CD14-positive monocyte (primary cell): Measurements from ENCODE around the gene TDRD9. TPM values are rescaled to one million over a fixed set of nuclear protein-coding genes. Genes with fewer than 3 reads are reported as not detected.
"Not testable (repeated sequence)": the region's sequence is repeated elsewhere in the genome, so short reads cannot be mapped to it uniquely, and the experiment has no call there.

Experiments
- DNase-seq, 3 donors: peaks; one replicate each; pipeline ENCODE4 v3.0.0-alpha.2; 2011 to 2022
- H2AFZ ChIP-seq: 2 replicates; pipeline ENCODE4 v1.6.0; 2012; ENCODE audit warnings: mild to moderate bottlenecking, low read depth, low read length, inconsistent platforms; ENCODE audit not compliant: insufficient read depth, poor library complexity, severe bottlenecking
- H3K27ac ChIP-seq, 2 donors: 1 replicate in 1 of 2; 2 replicates in 1 of 2; pipeline ENCODE4 v1.5.1; 2012 to 2013; ENCODE audit warnings: low read length in 2 of 2, control low read depth in 1 of 2, inconsistent platforms in 1 of 2, low read depth in 1 of 2, mild to moderate bottlenecking in 1 of 2
- H3K27me3 ChIP-seq, 2 donors: one replicate each; pipeline versions ENCODE4 v1.6.0 to v1.6.1; 2011 to 2013; ENCODE audit warnings: low read length in 2 of 2; ENCODE audit not compliant: control insufficient read depth in 2 of 2, insufficient read depth in 2 of 2
- H3K36me3 ChIP-seq, 2 donors: replicated peaks in 1 of 2; 1 replicate in 1 of 2; 2 replicates in 1 of 2; pipeline versions ENCODE4 v1.5.1 to v1.6.1; 2012 to 2013; ENCODE audit warnings: low read length in 2 of 2, control low read depth in 1 of 2, inconsistent platforms in 1 of 2, mild to moderate bottlenecking in 1 of 2; ENCODE audit not compliant: insufficient read depth in 2 of 2, control insufficient read depth in 1 of 2
- H3K4me1 ChIP-seq, 2 donors: 1 replicate in 1 of 2; 2 replicates in 1 of 2; pipeline versions ENCODE4 v1.5.1 to v1.6.1; 2012 to 2013; ENCODE audit warnings: low read length in 2 of 2, control low read depth in 1 of 2, inconsistent platforms in 1 of 2, mild to moderate bottlenecking in 1 of 2, moderate library complexity in 1 of 2; ENCODE audit not compliant: insufficient read depth in 2 of 2, control insufficient read depth in 1 of 2
- H3K4me2 ChIP-seq: replicated peaks from 2 replicates; pipeline ENCODE3; 2012; ENCODE audit warnings: low read length, moderate library complexity, mild to moderate bottlenecking; ENCODE audit not compliant: poor library complexity, severe bottlenecking; ENCODE audit errors: extremely low read depth
- H3K4me3 ChIP-seq, 3 experiments: fragments of 200-600 bp in 1 of 3; sonication (generic) in 1 of 3; replicated peaks in 1 of 3; 1 replicate in 2 of 3; 2 replicates in 1 of 3; pipeline ENCODE4 v1.5.1; 2011 to 2013; ENCODE audit warnings: low read length in 3 of 3, mild to moderate bottlenecking in 3 of 3, control low read depth in 2 of 3, low read depth in 2 of 3, inconsistent platforms in 1 of 3, moderate library complexity in 1 of 3
- H3K79me2 ChIP-seq: 2 replicates; pipeline ENCODE4 v1.6.0; 2012; ENCODE audit warnings: mild to moderate bottlenecking, control low read depth, inconsistent platforms, low read length, moderate library complexity; ENCODE audit not compliant: insufficient read depth
- H3K9ac ChIP-seq: 2 replicates; pipeline ENCODE4 v1.6.0; 2017; ENCODE audit warnings: low read length, mild to moderate bottlenecking; ENCODE audit not compliant: insufficient read depth, poor library complexity, severe bottlenecking
- H3K9me3 ChIP-seq, 2 donors: replicated peaks in 1 of 2; 1 replicate in 1 of 2; 2 replicates in 1 of 2; pipeline versions ENCODE4 v1.5.1 to v1.6.1; 2012 to 2013; ENCODE audit warnings: low read length in 2 of 2, control low read depth in 1 of 2; ENCODE audit not compliant: control insufficient read depth in 1 of 2, insufficient read depth in 1 of 2
- H4K20me1 ChIP-seq: 2 replicates; pipeline ENCODE4 v1.6.0; 2012; ENCODE audit warnings: mild to moderate bottlenecking, low read length, control low read depth, moderate library complexity; ENCODE audit not compliant: insufficient read depth
- H3K27ac Mint-ChIP-seq, 7 donors: one replicate each; pipeline ENCODE4 v1.8.0; 2020; ENCODE audit warnings: mild to moderate bottlenecking in 7 of 7, mixed read lengths in 7 of 7, moderate library complexity in 6 of 7, inconsistent platforms in 2 of 7
- H3K27me3 Mint-ChIP-seq, 3 donors: one replicate each; pipeline ENCODE4 v1.8.0; 2021 to 2022; ENCODE audit warnings: low read depth in 3 of 3, mild to moderate bottlenecking in 3 of 3, mixed read lengths in 3 of 3, moderate library complexity in 3 of 3, inconsistent platforms in 1 of 3
- H3K36me3 Mint-ChIP-seq, 2 donors: one replicate each; pipeline ENCODE4 v1.8.0; 2020; ENCODE audit warnings: mixed read lengths in 2 of 2, inconsistent platforms in 1 of 2, mild to moderate bottlenecking in 1 of 2
- H3K4me1 Mint-ChIP-seq: one replicate; pipeline ENCODE4 v1.8.0; 2020; ENCODE audit warnings: mild to moderate bottlenecking, mixed read lengths
- H3K4me3 Mint-ChIP-seq, 2 donors: one replicate each; pipeline ENCODE4 v1.8.0; 2020; ENCODE audit warnings: mild to moderate bottlenecking in 2 of 2, mixed read lengths in 2 of 2, moderate library complexity in 1 of 2
- H3K9me3 Mint-ChIP-seq, 7 donors: one replicate each; pipeline ENCODE4 v1.8.0; 2020 to 2022; ENCODE audit warnings: mixed read lengths in 7 of 7, mild to moderate bottlenecking in 6 of 7, moderate library complexity in 6 of 7, inconsistent platforms in 2 of 7
- CTCF ChIP-seq: fragments of 200-600 bp; IDR thresholded peaks from one replicate; pipeline ENCODE4 v1.8.0; 2022; ENCODE audit warnings: antibody characterized with exemption, mild to moderate bottlenecking
- WGBS: methylation state at CpG from one replicate; pipeline ENCODE4 v1.1.5; 2013; ENCODE audit warnings: missing lambda C conversion rate; ENCODE audit not compliant: insufficient coverage; 5-methylcytosine and 5-hydroxymethylcytosine counted together
- intact Hi-C, 2 donors: fragments of 100-400 bp; cut with micrococcal nuclease; formaldehyde crosslinking; loops; one replicate each; pipeline versions ENCODE4 v1.15.0 to v1.15.1; 2023
- polyA plus RNA-seq, 3 donors: library from polyadenylated mRNA; depleted of rRNA in 1 of 3; unstranded in 2 of 3; stranded (reverse) in 1 of 3; fragments of 300-500 nt in 2 of 3; fragments of >200 nt in 1 of 3; fragmentation: Illumina TruSeq in 2 of 3; gene quantifications; 1 replicate in 2 of 3; 2 replicates in 1 of 3; pipeline ENCODE4 v1.2.3, GENCODE V29; 2012 to 2021

Gene TDRD9
- polyA plus RNA-seq, 3 donors: 7.6 to 12.1 (median 11.8) TPM

- no peak overlapping the region for H3K4me2 ChIP-seq
- intact Hi-C loops: no loop called here
- H3K4me3 Mint-ChIP-seq: no peak overlapping the region
- peaks cover 0 to 3% (median 0%) of the 10 kb centered on the region in 3 donors for H3K27me3 Mint-ChIP-seq
- H3K27ac ChIP-seq: peak overlapping the region in 1 of 2 donors; percentile 27
- no peaks in the 10 kb centered on the region for H3K9me3 ChIP-seq
- H3K9ac ChIP-seq: no peak overlapping the region
- H3K36me3 Mint-ChIP-seq: peaks cover 47 to 59% of the 10 kb centered on the region in 2 donors
- no peaks in the 10 kb centered on the region for H3K27me3 ChIP-seq
- no peak for TF ChIP-seq CTCF
- no peak for DNase-seq
- peaks cover 18% of the 10 kb centered on the region for H3K4me1 Mint-ChIP-seq
- peaks cover 93% of the 10 kb centered on the region for H4K20me1 ChIP-seq
- peaks cover 44 to 66% of the 10 kb centered on the region in 2 donors for H3K36me3 ChIP-seq
- WGBS: 96% methylated on average over 8 of the region's 14 CpGs
- peak overlapping the region in 5 of 7 donors; percentile 23 to 86 (median 50) for H3K27ac Mint-ChIP-seq
- no peak overlapping the region for H2AFZ ChIP-seq
- no peak overlapping the region for H3K4me3 ChIP-seq
- peaks cover 66% of the 10 kb centered on the region for H3K79me2 ChIP-seq
- no peaks in the 10 kb centered on the region for H3K9me3 Mint-ChIP-seq
- peaks cover 15 to 18% of the 10 kb centered on the region in 2 donors for H3K4me1 ChIP-seq
Observed at GRCh38 chr14:103916636-103917262, 11.5 kb upstream of the TDRD9 start.

- peaks cover 50% of the 10 kb centered on the region for H4K20me1 ChIP-seq
- DNase-seq: peak; percentile 88 to 95 (median 93)
- H3K4me3 ChIP-seq: peak overlapping the region; percentile 55 to 93 (median 91)
- Mint-ChIP-seq H3K27ac (peak overlapping the region; percentile 92 to 98 (median 94)), H3K36me3 (peaks cover 12 to 18% of the 10 kb centered on the region in 2 donors), H3K9me3 (peaks cover 0 to 3% (median 0%) of the 10 kb centered on the region in 7 donors), H3K27me3 (peaks cover 0 to 9% (median 0%) of the 10 kb centered on the region in 3 donors), H3K4me3 (peak overlapping the region; percentile 90 to 97), H3K4me1 (peaks cover 39% of the 10 kb centered on the region)
- WGBS: under 1% methylated on average over 39 of the region's 58 CpGs
- H3K27me3 ChIP-seq: no peaks in the 10 kb centered on the region
- H2AFZ ChIP-seq: peak overlapping the region; percentile 84
- H3K4me2 ChIP-seq: peak overlapping the region; percentile 94
- peak overlapping the region; percentile 88 for H3K9ac ChIP-seq
- intact Hi-C loops: loop anchor here in 1 of 2 donors (1.0 to 5.0 kb wide), 2 partner anchors 9 to 36 kb away; no protein-coding TSS in a partner anchor
- H3K36me3 ChIP-seq: peaks cover 12 to 21% of the 10 kb centered on the region in 2 donors
- H3K27ac ChIP-seq: peak overlapping the region; percentile 87 to 96
- H3K4me1 ChIP-seq: peaks cover 35 to 44% of the 10 kb centered on the region in 2 donors
- H3K9me3 ChIP-seq: no peaks in the 10 kb centered on the region
- TF ChIP-seq CTCF: peak; percentile 97
- H3K79me2 ChIP-seq: peaks cover 51% of the 10 kb centered on the region
Observed at GRCh38 chr14:103920981-103921854, 7.0 kb upstream of the TDRD9 start.

GRCh38 chr14:103921855-103922200, 6.4 kb upstream of the TDRD9 start:
- 62% methylated on average over 10 of the region's 12 CpGs for WGBS
- H3K4me3 Mint-ChIP-seq: peak overlapping the region; percentile 60 to 62
- intact Hi-C loops: loop anchor here in 1 of 2 donors (1.0 to 5.0 kb wide), 2 partner anchors 8 to 35 kb away; no protein-coding TSS in a partner anchor

More at GRCh38 chr14:103921855-103922200, 6.4 kb upstream of the TDRD9 start:
- peaks cover 44% of the 10 kb centered on the region for H4K20me1 ChIP-seq
- not testable (repeated sequence) for H3K9me3 Mint-ChIP-seq, H3K27me3 ChIP-seq, DNase-seq, H3K9me3 ChIP-seq, H3K27me3 Mint-ChIP-seq
- H3K4me2 ChIP-seq: peak overlapping the region; percentile 94
- peaks cover 6 to 15% of the 10 kb centered on the region in 2 donors for H3K36me3 ChIP-seq
- Mint-ChIP-seq H3K27ac (peak overlapping the region in 5 of 7 donors; percentile 64 to 92 (median 76)), H3K4me1 (peaks cover 36% of the 10 kb centered on the region), H3K36me3 (peaks cover 10 to 14% of the 10 kb centered on the region in 2 donors)
- H3K79me2 ChIP-seq: peaks cover 45% of the 10 kb centered on the region
- H3K9ac ChIP-seq: peak overlapping the region; percentile 88
- H3K27ac ChIP-seq: peak overlapping the region in 1 of 2 donors; percentile 96
- peaks cover 35 to 44% of the 10 kb centered on the region in 2 donors for H3K4me1 ChIP-seq
- peak overlapping the region; percentile 84 for H2AFZ ChIP-seq
- peak overlapping the region; percentile 5 to 93 (median 19) for H3K4me3 ChIP-seq
